Measurements from ENCODE around the gene CARM1. TPM values are rescaled to one million over a fixed set of nuclear protein-coding genes. Genes with fewer than 3 reads are reported as not detected.
A peak's percentile ranks its signal among the peaks of the same experiment; 100 is the strongest.

The CARM1 gene
- polyA plus RNA-seq, 2 donors = 28.5 to 35.7 TPM

DNA sequence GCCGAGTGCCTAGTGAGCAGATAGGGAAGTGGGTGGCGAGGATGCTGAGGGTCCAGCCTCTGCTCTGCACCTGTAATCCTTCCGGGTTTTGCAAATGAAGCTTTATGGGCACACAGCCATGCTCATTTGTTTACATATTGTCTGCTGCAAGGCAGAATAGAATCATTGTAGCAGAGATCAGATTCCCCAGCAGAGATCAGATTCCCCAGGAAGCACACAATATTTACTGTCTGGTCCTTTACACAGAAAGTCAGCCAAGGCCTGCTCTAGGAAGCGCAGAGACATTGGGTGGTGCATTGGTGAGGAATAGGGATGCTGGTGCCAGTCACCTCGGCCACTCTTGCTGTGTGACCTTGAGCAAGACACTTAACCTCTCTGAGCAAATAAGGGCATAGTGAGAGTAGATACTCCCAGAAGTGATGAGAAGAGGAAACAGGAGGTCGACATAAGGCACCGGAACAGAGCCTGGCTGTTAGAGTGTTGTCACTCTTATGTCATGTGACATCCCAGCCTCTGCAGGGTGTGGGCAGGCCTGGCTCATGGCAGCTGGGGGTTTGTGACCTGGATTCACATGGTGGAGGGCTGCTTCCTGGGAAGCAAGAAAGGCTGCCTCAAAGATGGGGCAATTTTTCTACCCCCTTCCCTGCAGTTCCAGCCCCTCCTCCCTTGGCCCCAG is 25.6 kb downstream of the CARM1 start:
- H3K4me1 ChIP-seq (ENCODE audit: control insufficient read depth in 2 of 2, insufficient read depth in 2 of 2, low read length in 1 of 2) = peaks cover 6 to 29% of the 10 kb centered on the region in 2 donors
- no peaks in the 10 kb centered on the region for H3K36me3 ChIP-seq (ENCODE audit: control insufficient read depth in 2 of 2, insufficient read depth in 2 of 2, low read length in 1 of 2)
- H3K4me3 ChIP-seq (ENCODE audit: low read depth in 1 of 2, low read length in 2 of 2) = no peak overlapping the region
- H3K9me3 ChIP-seq (ENCODE audit: control insufficient read depth in 2 of 2, insufficient read depth in 1 of 2, low read depth in 1 of 2, low read length in 1 of 2) = no peaks in the 10 kb centered on the region
- no peaks in the 10 kb centered on the region for H3K27me3 ChIP-seq (ENCODE audit: control insufficient read depth in 1 of 2, insufficient read depth in 2 of 2, low read length in 2 of 2)
- WGBS, 2 donors = 54 to 55% methylated on average over 7 of the region's 7 CpGs
- H3K27ac ChIP-seq (ENCODE audit: low read depth in 2 of 2, low read length in 1 of 2) = no peak overlapping the region

DNA sequence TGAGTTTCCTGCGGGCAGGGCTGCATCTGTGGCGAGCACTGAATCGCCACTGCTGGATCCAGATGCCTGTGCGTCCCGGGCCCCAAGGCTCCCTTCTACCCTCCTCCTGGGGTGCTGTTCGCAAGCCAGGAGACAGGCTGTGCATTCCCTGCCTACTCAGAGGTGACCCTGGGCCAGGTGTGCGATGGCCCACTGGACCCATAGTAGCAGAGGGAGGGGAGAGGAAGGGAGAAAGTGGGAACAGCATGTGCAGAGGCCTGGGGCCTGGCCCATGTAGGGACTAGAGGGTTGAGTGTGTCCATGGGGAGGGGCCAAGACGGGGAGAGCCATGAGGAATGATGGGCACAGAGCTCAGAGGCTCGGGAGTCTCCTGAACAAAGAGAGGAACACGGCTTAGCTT is 27.3 kb downstream of the CARM1 start:
- H3K27ac ChIP-seq (ENCODE audit: low read depth in 2 of 2, low read length in 1 of 2) = peak overlapping the region; percentile 88 to 90

DNA sequence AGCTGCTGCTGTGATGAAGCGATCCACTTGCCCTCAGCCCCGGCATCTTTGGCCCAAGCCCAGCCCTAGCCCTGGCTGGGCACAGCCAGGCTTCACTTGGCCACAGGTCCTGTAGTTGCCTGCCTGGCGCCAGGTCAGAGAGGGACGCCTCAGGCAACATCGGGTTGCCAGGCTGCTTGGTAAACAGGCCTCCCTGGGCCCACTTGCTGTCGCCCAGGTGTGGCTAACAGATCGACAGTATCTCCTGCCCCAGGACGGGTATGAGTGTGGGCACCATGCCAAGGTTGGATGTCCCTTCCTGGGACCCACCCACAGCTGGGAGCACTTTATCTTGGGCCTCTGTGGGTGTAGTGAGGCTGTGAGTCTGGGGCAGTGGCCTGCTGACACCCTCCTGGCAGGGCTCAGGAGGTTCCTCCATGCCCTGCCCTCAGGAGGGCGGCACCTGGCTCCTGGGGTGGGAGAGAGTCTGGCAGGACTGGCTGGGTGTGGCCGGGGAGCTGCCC is 27.8 kb downstream of the CARM1 start:
- Histone ChIP-seq H3K27me3 (ENCODE audit: control insufficient read depth in 1 of 2, insufficient read depth in 2 of 2, low read length in 2 of 2) (no peaks in the 10 kb centered on the region), H3K27ac (ENCODE audit: low read depth in 2 of 2, low read length in 1 of 2) (peak overlapping the region; percentile 88 to 90), H3K36me3 (ENCODE audit: control insufficient read depth in 2 of 2, insufficient read depth in 2 of 2, low read length in 1 of 2) (no peaks in the 10 kb centered on the region), H3K4me3 (ENCODE audit: low read depth in 1 of 2, low read length in 2 of 2) (no peak overlapping the region), H3K4me1 (ENCODE audit: control insufficient read depth in 2 of 2, insufficient read depth in 2 of 2, low read length in 1 of 2) (peaks cover 6 to 23% of the 10 kb centered on the region in 2 donors), H3K9me3 (ENCODE audit: control insufficient read depth in 2 of 2, insufficient read depth in 1 of 2, low read depth in 1 of 2, low read length in 1 of 2) (no peaks in the 10 kb centered on the region)
- WGBS, 2 donors = 40 to 43% methylated on average over 10 of the region's 10 CpGs

More for the DNA sequence above, 27.3 kb downstream of the CARM1 start:
- H3K4me1 ChIP-seq (ENCODE audit: control insufficient read depth in 2 of 2, insufficient read depth in 2 of 2, low read length in 1 of 2) = peaks cover 6 to 26% of the 10 kb centered on the region in 2 donors
- no peaks in the 10 kb centered on the region for H3K36me3 ChIP-seq (ENCODE audit: control insufficient read depth in 2 of 2, insufficient read depth in 2 of 2, low read length in 1 of 2)
- no peaks in the 10 kb centered on the region for H3K27me3 ChIP-seq (ENCODE audit: control insufficient read depth in 1 of 2, insufficient read depth in 2 of 2, low read length in 2 of 2)
- no peak overlapping the region for H3K4me3 ChIP-seq (ENCODE audit: low read depth in 1 of 2, low read length in 2 of 2)
- H3K9me3 ChIP-seq (ENCODE audit: control insufficient read depth in 2 of 2, insufficient read depth in 1 of 2, low read depth in 1 of 2, low read length in 1 of 2) = no peaks in the 10 kb centered on the region
- WGBS, 2 donors = 53 to 56% methylated on average over 10 of the region's 10 CpGs

DNA sequence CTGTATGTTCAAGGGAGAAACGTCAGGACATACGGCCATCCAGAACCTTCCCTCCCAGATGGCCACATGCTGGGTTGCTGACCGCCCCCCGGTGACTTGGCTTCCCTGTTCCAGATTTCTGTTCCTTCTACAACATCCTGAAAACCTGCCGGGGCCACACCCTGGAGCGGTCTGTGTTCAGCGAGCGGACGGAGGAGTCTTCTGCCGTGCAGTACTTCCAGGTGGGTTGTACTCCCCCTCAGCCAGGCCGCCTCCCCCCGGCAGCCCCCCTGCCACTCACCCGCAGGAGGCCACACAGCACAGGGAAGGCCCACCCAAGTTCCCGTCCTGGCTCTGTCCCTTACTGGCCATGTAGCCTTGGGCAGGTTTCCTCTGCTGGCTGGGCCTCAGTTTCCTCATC is 36.6 kb downstream of the CARM1 start:
- 91 to 94% methylated on average over 14 of the region's 14 CpGs for WGBS, 2 donors
- no peaks in the 10 kb centered on the region for H3K9me3 ChIP-seq (ENCODE audit: control insufficient read depth in 2 of 2, insufficient read depth in 1 of 2, low read depth in 1 of 2, low read length in 1 of 2)
- peaks cover 11 to 35% of the 10 kb centered on the region in 2 donors for H3K36me3 ChIP-seq (ENCODE audit: control insufficient read depth in 2 of 2, insufficient read depth in 2 of 2, low read length in 1 of 2)

DNA sequence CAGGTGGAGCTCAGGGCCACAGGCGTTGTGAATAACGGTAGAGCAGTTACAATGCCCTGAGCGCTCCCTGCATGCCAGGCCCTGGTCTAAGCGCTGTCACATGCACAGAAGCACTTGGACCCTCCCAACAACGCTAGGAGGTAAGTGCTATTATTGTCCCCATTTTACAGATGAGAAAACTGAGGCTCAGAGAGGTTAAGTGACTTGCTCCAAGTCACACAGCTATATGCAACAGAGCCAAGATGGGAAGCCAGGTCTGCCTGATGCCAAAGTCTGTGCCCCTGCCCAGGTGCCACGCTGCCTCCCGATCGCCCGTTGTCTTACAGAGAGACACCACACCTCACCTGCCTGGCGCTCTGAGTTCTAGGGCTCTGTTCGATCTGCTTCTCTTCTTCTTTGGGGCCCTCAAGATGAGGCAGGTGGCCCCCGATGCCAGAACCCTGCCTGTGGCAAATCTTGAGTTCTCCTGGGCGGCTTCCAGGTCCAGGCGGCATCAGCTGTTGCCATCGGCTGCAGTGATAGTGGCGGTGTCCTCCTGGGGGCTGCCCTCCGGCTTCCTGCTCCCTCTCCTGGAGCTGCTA is 37.1 kb downstream of the CARM1 start:
- H3K27ac ChIP-seq (ENCODE audit: low read depth in 2 of 2, low read length in 1 of 2) = no peak overlapping the region
- no peak overlapping the region for H3K4me3 ChIP-seq (ENCODE audit: low read depth in 1 of 2, low read length in 2 of 2)
- H3K36me3 ChIP-seq (ENCODE audit: control insufficient read depth in 2 of 2, insufficient read depth in 2 of 2, low read length in 1 of 2) = peaks cover 11 to 37% of the 10 kb centered on the region in 2 donors
- H3K27me3 ChIP-seq (ENCODE audit: control insufficient read depth in 1 of 2, insufficient read depth in 2 of 2, low read length in 2 of 2) = no peaks in the 10 kb centered on the region
- H3K4me1 ChIP-seq (ENCODE audit: control insufficient read depth in 2 of 2, insufficient read depth in 2 of 2, low read length in 1 of 2) = no peaks in the 10 kb centered on the region
- WGBS, 2 donors = 90 to 94% methylated on average over 17 of the region's 17 CpGs
- H3K9me3 ChIP-seq (ENCODE audit: control insufficient read depth in 2 of 2, insufficient read depth in 1 of 2, low read depth in 1 of 2, low read length in 1 of 2) = no peaks in the 10 kb centered on the region

More for the DNA sequence above, 36.6 kb downstream of the CARM1 start:
- Histone ChIP-seq H3K4me1 (ENCODE audit: control insufficient read depth in 2 of 2, insufficient read depth in 2 of 2, low read length in 1 of 2) (no peaks in the 10 kb centered on the region), H3K4me3 (ENCODE audit: low read depth in 1 of 2, low read length in 2 of 2) (no peak overlapping the region), H3K27me3 (ENCODE audit: control insufficient read depth in 1 of 2, insufficient read depth in 2 of 2, low read length in 2 of 2) (no peaks in the 10 kb centered on the region), H3K27ac (ENCODE audit: low read depth in 2 of 2, low read length in 1 of 2) (no peak overlapping the region)

DNA sequence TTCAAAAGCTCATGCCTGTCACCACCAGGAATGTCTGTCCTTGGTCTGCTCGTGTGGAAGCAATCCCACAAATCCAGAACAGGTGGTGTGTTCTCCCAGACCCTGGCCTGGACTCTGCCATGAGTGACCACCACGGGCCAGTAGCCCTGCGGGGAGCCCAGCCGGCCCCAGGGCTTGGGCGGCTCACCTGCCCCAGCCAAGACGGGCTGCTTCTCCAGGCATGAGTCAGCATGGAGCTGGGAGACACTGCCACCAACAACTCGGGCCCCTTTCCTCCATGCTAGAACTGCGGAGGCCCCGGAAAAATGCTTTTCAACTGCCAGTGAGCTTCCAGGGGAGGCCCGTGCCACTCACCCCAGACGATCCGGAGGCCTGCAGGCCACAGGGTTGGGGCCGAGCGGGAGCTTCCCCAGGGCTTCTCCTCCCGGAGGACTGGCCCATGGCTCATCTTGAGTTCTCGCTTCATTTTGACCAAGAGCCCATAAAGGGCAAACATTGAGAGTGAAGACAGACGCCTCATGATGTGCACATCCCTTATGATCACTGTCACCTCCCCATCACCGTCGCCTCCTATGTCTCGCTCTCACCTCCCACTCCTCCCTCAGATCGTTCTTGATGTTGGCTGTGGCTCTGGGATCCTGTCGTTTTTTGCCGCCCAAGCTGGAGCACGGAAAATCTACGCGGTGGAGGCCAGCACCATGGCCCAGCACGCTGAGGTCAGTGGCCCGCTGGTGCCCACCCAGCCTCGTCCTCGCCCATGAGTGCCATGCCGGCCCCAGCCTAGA is 40.4 kb downstream of the CARM1 start:
- Histone ChIP-seq H3K4me1 (ENCODE audit: control insufficient read depth in 2 of 2, insufficient read depth in 2 of 2, low read length in 1 of 2) (peaks cover 4 to 17% of the 10 kb centered on the region in 2 donors), H3K9me3 (ENCODE audit: control insufficient read depth in 2 of 2, insufficient read depth in 1 of 2, low read depth in 1 of 2, low read length in 1 of 2) (no peaks in the 10 kb centered on the region), H3K27me3 (ENCODE audit: control insufficient read depth in 1 of 2, insufficient read depth in 2 of 2, low read length in 2 of 2) (no peaks in the 10 kb centered on the region), H3K36me3 (ENCODE audit: control insufficient read depth in 2 of 2, insufficient read depth in 2 of 2, low read length in 1 of 2) (peaks cover 11 to 48% of the 10 kb centered on the region in 2 donors), H3K27ac (ENCODE audit: low read depth in 2 of 2, low read length in 1 of 2) (no peak overlapping the region), H3K4me3 (ENCODE audit: low read depth in 1 of 2, low read length in 2 of 2) (no peak overlapping the region)
- WGBS, 2 donors = 90 to 92% methylated on average over 31 of the region's 31 CpGs

DNA sequence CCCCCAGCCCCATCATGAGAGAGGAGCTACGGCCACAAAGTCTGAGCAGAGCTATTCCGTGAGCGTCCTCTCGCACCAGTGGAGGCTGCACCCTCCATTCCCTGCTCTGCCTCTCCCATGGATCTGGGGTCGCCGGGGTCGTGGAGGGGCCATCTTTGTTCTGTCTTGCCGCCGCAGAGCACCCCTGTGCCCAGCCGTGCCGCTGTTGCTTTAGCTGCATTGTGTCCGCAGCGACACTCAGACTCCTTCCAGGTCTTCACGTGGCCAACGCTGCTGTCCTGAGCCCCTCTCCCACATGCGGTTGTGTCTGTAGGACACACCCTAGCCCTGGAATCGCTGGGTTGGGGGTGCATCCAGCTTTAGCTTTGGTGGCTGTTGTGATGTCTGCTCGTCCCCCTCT is 41.3 kb downstream of the CARM1 start:
- no peak overlapping the region for H3K27ac ChIP-seq (ENCODE audit: low read depth in 2 of 2, low read length in 1 of 2)
- no peak overlapping the region for H3K4me3 ChIP-seq (ENCODE audit: low read depth in 1 of 2, low read length in 2 of 2)
- 94 to 96% methylated on average over 18 of the region's 18 CpGs for WGBS, 2 donors
- H3K4me1 ChIP-seq (ENCODE audit: control insufficient read depth in 2 of 2, insufficient read depth in 2 of 2, low read length in 1 of 2) = peaks cover 4 to 17% of the 10 kb centered on the region in 2 donors
- no peaks in the 10 kb centered on the region for H3K27me3 ChIP-seq (ENCODE audit: control insufficient read depth in 1 of 2, insufficient read depth in 2 of 2, low read length in 2 of 2)
- peaks cover 11 to 47% of the 10 kb centered on the region in 2 donors for H3K36me3 ChIP-seq (ENCODE audit: control insufficient read depth in 2 of 2, insufficient read depth in 2 of 2, low read length in 1 of 2)
- no peaks in the 10 kb centered on the region for H3K9me3 ChIP-seq (ENCODE audit: control insufficient read depth in 2 of 2, insufficient read depth in 1 of 2, low read depth in 1 of 2, low read length in 1 of 2)

DNA sequence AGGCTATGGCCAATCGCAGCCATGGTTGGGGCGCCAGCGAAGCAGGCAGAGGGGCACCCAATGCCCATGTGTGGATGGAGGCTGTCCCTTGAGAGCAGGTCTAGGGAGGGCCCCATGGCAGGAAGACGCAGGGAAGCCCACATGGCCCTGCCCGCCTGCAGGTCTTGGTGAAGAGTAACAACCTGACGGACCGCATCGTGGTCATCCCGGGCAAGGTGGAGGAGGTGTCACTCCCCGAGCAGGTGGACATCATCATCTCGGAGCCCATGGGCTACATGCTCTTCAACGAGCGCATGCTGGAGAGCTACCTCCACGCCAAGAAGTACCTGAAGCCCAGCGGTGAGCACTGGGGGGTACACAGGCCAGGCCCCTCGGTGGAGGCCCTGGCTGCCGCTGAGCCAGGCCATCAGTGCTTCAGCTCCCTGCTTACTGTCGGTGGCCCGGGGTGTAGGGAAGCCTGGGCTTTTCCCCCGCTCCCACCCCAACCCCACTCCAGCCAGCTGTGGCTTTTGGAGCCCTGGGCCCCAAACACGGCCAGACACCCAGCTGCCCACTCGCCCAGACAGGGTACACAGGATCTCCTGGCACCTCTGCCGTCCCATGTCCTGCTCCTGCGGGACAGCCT is 42.5 kb downstream of the CARM1 start:
- no peak overlapping the region for H3K4me3 ChIP-seq (ENCODE audit: low read depth in 1 of 2, low read length in 2 of 2)
- H3K9me3 ChIP-seq (ENCODE audit: control insufficient read depth in 2 of 2, insufficient read depth in 1 of 2, low read depth in 1 of 2, low read length in 1 of 2) = no peaks in the 10 kb centered on the region
- 94% methylated on average over 21 to 24 of the region's 24 CpGs for WGBS, 2 donors
- H3K4me1 ChIP-seq (ENCODE audit: control insufficient read depth in 2 of 2, insufficient read depth in 2 of 2, low read length in 1 of 2) = peaks cover 4 to 17% of the 10 kb centered on the region in 2 donors
- H3K27me3 ChIP-seq (ENCODE audit: control insufficient read depth in 1 of 2, insufficient read depth in 2 of 2, low read length in 2 of 2) = no peaks in the 10 kb centered on the region
- H3K27ac ChIP-seq (ENCODE audit: low read depth in 2 of 2, low read length in 1 of 2) = peak overlapping the region in 1 of 2 donors; percentile 44
- H3K36me3 ChIP-seq (ENCODE audit: control insufficient read depth in 2 of 2, insufficient read depth in 2 of 2, low read length in 1 of 2) = peaks cover 6 to 39% of the 10 kb centered on the region in 2 donors
